ENCODE measurements around the gene JAK1. TPM values are rescaled to one million over a fixed set of nuclear protein-coding genes. Genes with fewer than 3 reads are reported as not detected.

The JAK1 gene
- total and polyA plus RNA-seq, 2 of the 8 experiments (the other 6 are each of a cell fraction or from before 2014, with no cell fraction given) = 7.8 to 24.5 TPM

DNA sequence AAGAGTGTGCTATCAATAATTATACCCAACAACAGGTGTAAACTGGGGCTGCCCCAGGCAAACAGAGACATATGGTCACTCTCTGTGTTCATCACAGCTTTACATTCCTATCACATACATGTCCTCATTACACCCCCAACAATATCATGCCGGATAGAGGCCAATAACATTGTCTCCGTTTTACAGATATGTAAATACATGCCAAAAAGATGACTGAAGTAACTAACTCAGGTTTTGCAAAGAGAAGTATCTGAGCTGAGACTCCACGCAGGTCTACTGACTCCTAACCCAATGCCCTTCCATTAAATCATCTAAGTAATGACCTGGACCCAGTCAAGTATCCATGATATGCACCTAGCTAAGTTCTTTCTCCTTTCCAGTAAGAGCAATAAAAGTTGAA is 55.0 kb downstream of the JAK1 start:
- Histone ChIP-seq H3K4me2 (ENCODE audit: insufficient read depth in 1 of 2, low read depth in 2 of 2, low read length in 2 of 2) (no peak overlapping the region), H3K79me1 (ENCODE audit: low read depth, low read length) (no peaks in the 10 kb centered on the region), H3K36me3 (ENCODE audit: control insufficient read depth in 2 of 4, insufficient read depth in 4 of 4, low read length in 3 of 4) (no peaks in the 10 kb centered on the region), H3K4ac (replicated peaks; ENCODE audit: insufficient read length, low read depth, low read length) (no peak overlapping the region), H3K27me3 (replicated peaks in 1 of 4; ENCODE audit: control insufficient read depth in 3 of 4, extremely low read depth in 1 of 4, insufficient read depth in 3 of 4, low read length in 3 of 4) (no peaks in the 10 kb centered on the region), H2AK5ac (ENCODE audit: low read depth, low read length) (no peak overlapping the region), H3K9me3 (ENCODE audit: insufficient read depth in 2 of 2, low read depth in 1 of 2, low read length in 1 of 2) (no peaks in the 10 kb centered on the region), H3K27ac (ENCODE audit: low read depth, low read length) (no peak overlapping the region), H3K23me2 (ENCODE audit: low read depth, low read length) (no peaks in the 10 kb centered on the region), H4K5ac (ENCODE audit: insufficient read length, low read depth, low read length) (no peak overlapping the region), H3K56ac (replicated peaks; ENCODE audit: insufficient read length, low read depth, low read length) (no peak overlapping the region), H3K18ac (ENCODE audit: extremely low read depth, low read length) (no peak overlapping the region), H3K14ac (ENCODE audit: insufficient read length) (no peak overlapping the region), H2BK5ac (ENCODE audit: low read depth, low read length) (no peak overlapping the region), H4K20me1 (replicated peaks in 1 of 2; ENCODE audit: control insufficient read depth in 1 of 2, insufficient read depth in 2 of 2, low read length in 2 of 2) (no peaks in the 10 kb centered on the region), H2AFZ (ENCODE audit: low read length) (no peak overlapping the region), H2BK120ac (replicated peaks; ENCODE audit: low read depth, low read length) (no peak overlapping the region), H2BK12ac (ENCODE audit: low read depth, low read length) (no peak overlapping the region), H3K4me3 (ENCODE audit: extremely low read depth in 1 of 4, insufficient read depth in 2 of 4, low read depth in 3 of 4, low read length in 4 of 4) (no peak overlapping the region), H3K79me2 (ENCODE audit: control insufficient read depth in 1 of 2, insufficient read depth in 2 of 2, low read length in 2 of 2) (no peaks in the 10 kb centered on the region), H3K23ac (ENCODE audit: insufficient read length) (no peak overlapping the region), H4K8ac (ENCODE audit: extremely low read depth, insufficient read depth, low read length) (no peak overlapping the region), H4K91ac (replicated peaks; ENCODE audit: insufficient read length, low read length) (no peak overlapping the region), H3K4me1 (replicated peaks in 1 of 4; ENCODE audit: control insufficient read depth in 3 of 4, insufficient read depth in 4 of 4, low read length in 3 of 4) (peaks cover 0 to 10% (median 2%) of the 10 kb centered on the region in 4 experiments; a peak in 3 of 7 replicates), H2BK15ac (ENCODE audit: low read length) (no peak overlapping the region), H2BK20ac (ENCODE audit: low read length) (no peak overlapping the region), H3K9ac (replicated peaks in 1 of 4; ENCODE audit: extremely low read depth in 1 of 4, low read depth in 3 of 4, low read length in 3 of 4) (no peak overlapping the region)
- no peak for FAIRE-seq
- ChIA-PET CTCF (ENCODE audit: partially characterized antibody) (no interaction called here), POLR2A (ENCODE audit: partially characterized antibody) (no interaction called here)
- no peak for TF ChIP-seq CTBP2 (IDR thresholded peaks at IDR 0.05; ENCODE audit: borderline replicate concordance, insufficient read depth, insufficient read length, low read length)
- no peak for TF ChIP-seq ZNF274 (IDR thresholded peaks at IDR 0.05; ENCODE audit: borderline replicate concordance, extremely low read depth, low read length)
- no peak for TF ChIP-seq POLR2A (IDR thresholded peaks at IDR 0.05; ENCODE audit: control extremely low read depth in 1 of 2, low read depth in 2 of 2, low read length in 2 of 2)
- TF ChIP-seq CREB1 (IDR thresholded peaks at IDR 0.05) = no peak
- TF ChIP-seq SIX5 (IDR thresholded peaks at IDR 0.05; ENCODE audit: low read depth, low read length) = no peak
- TF ChIP-seq CBX5 (IDR thresholded peaks at IDR 0.05; ENCODE audit: low read depth, low read length) = no peak
- no peak for TF ChIP-seq SAP30 (IDR thresholded peaks at IDR 0.05; ENCODE audit: insufficient read depth, insufficient replicate concordance, low read length)
- TF ChIP-seq HDAC6 (IDR thresholded peaks at IDR 0.05; ENCODE audit: low read depth, low read length) = no peak
- TF ChIP-seq, protein P1, sequence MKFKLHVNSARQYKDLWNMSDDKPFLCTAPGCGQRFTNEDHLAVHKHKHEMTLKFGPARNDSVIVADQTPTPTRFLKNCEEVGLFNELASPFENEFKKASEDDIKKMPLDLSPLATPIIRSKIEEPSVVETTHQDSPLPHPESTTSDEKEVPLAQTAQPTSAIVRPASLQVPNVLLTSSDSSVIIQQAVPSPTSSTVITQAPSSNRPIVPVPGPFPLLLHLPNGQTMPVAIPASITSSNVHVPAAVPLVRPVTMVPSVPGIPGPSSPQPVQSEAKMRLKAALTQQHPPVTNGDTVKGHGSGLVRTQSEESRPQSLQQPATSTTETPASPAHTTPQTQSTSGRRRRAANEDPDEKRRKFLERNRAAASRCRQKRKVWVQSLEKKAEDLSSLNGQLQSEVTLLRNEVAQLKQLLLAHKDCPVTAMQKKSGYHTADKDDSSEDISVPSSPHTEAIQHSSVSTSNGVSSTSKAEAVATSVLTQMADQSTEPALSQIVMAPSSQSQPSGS (IDR thresholded peaks at IDR 0.05; ENCODE audit: low read length) = no peak
- TF ChIP-seq BACH1 (IDR thresholded peaks at IDR 0.05; ENCODE audit: low read length) = no peak
- TF ChIP-seq JUND (IDR thresholded peaks at IDR 0.05; ENCODE audit: low read length) = no peak
- WGBS, 2 experiments (ENCODE audit: extremely low coverage in 1 of 2, insufficient coverage in 1 of 2, insufficient read length in 1 of 2, insufficient replicate concordance in 2 of 2, low coverage in 1 of 2, low lambda C conversion rate in 2 of 2, missing lambda C conversion rate in 1 of 2) = 87% methylated on average over 3 of the region's 3 CpGs; no CpG with 5 or more reads in 1 of the 2 experiments
- no peak for DNase-seq (ENCODE audit: low read depth in 1 of 2, low spot score in 2 of 2)

Data from H1 (cell line).